OCI-LY7 (cell line): ENCODE results near the gene RFPL3.

ENCODE experiments used
- EZH2phosphoT487 ChIP-seq: fragments of 200-600 bp; sonication (generic); IDR thresholded peaks from 2 replicates; pipeline ENCODE4 v1.6.1; 2018; ENCODE audit warnings: low read depth, borderline replicate concordance, mild to moderate bottlenecking, mixed run types, antibody characterized with exemption, low read length, moderate library complexity, mixed read lengths
- TF ChIP-seq, protein P1 (sequence below): fragments of 200-600 bp; sonication (generic); conservative IDR thresholded peaks from 2 replicates; pipeline ENCODE4 v1.5.1; 2014; ENCODE audit warnings: mild to moderate bottlenecking, antibody characterized with exemption, low read length, moderate library complexity, mixed read lengths

DNA sequence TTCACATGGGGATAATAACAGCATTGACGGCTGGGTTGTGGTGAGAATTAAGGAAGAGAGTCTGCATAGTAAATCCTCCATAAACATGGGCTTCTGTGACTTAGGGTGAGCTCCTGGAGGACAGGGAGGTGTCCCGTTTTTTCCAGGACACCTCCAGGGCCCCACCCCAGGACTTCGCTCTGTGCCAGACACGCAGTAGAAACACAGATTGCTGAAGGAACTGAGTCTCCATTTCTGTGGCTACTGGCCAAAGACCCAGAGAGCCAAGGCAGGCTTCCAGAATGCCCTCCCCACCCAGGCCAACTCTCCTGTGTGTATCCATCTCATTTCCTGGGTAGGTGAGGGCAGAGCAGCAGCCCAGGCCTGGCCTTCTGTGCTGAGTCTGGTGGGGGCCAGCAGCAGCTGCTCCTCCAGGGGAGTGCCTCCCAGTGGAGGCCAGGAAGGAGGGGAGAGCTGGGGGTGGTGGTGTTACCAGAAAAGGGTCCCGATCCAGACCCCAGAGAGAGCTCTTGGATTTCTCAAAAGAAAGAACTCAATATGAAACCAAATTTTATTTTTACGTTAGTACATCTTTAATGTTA is 9.5 kb upstream of the RFPL3 start:
- TF ChIP-seq, protein P1, sequence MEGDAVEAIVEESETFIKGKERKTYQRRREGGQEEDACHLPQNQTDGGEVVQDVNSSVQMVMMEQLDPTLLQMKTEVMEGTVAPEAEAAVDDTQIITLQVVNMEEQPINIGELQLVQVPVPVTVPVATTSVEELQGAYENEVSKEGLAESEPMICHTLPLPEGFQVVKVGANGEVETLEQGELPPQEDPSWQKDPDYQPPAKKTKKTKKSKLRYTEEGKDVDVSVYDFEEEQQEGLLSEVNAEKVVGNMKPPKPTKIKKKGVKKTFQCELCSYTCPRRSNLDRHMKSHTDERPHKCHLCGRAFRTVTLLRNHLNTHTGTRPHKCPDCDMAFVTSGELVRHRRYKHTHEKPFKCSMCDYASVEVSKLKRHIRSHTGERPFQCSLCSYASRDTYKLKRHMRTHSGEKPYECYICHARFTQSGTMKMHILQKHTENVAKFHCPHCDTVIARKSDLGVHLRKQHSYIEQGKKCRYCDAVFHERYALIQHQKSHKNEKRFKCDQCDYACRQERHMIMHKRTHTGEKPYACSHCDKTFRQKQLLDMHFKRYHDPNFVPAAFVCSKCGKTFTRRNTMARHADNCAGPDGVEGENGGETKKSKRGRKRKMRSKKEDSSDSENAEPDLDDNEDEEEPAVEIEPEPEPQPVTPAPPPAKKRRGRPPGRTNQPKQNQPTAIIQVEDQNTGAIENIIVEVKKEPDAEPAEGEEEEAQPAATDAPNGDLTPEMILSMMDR: no peak
- TF ChIP-seq EZH2phosphoT487: no peak
